Activated T-helper 17 cell treated with anti-CD3 and anti-CD28 coated beads, Interleukin-2, amount 50 U/mL, for 72 hours (primary cell): ENCODE results near the gene CACNA1I. TPM values are rescaled to one million over a fixed set of nuclear protein-coding genes. Genes with fewer than 3 reads are reported as not detected.
A peak's percentile ranks its signal among the peaks of the same experiment; 100 is the strongest.

Experiments used
- ATAC-seq: fragments of 150-1000 bp; cut with Tn5 transposase; replicated peaks from 2 replicates; pipeline ENCODE4 v1.10.0; 2021; ENCODE audit warnings: mild to moderate bottlenecking, moderate library complexity
- H3K27ac Mint-ChIP-seq: one replicate; pipeline ENCODE4 v1.8.0; 2022; ENCODE audit warnings: mixed read lengths
- H3K27me3 Mint-ChIP-seq: one replicate; pipeline ENCODE4 v1.8.0; 2022; ENCODE audit warnings: mixed read lengths
- H3K36me3 Mint-ChIP-seq: one replicate; pipeline ENCODE4 v1.8.0; 2022; ENCODE audit warnings: low read depth, mild to moderate bottlenecking, mixed read lengths
- H3K4me1 Mint-ChIP-seq: one replicate; pipeline ENCODE4 v1.8.0; 2022; ENCODE audit warnings: mixed read lengths
- H3K4me3 Mint-ChIP-seq: one replicate; pipeline ENCODE4 v1.8.0; 2022; ENCODE audit warnings: mild to moderate bottlenecking, mixed read lengths
- H3K9me3 Mint-ChIP-seq: one replicate; pipeline ENCODE4 v1.8.0; 2022; ENCODE audit warnings: mixed read lengths
- total RNA-seq, 2 donors: library from RNA; stranded (reverse); gene quantifications; one replicate each; pipeline ENCODE4 v1.2.3, GENCODE V29; 2022

Gene CACNA1I
- total RNA-seq, 2 donors from 2014 or later = 0.84 to 5.3 TPM

GRCh38 chr22:39693943-39694500 is 123.5 kb downstream of the CACNA1I start:
- Mint-ChIP-seq H3K9me3 (no peaks in the 10 kb centered on the region), H3K27me3 (no peaks in the 10 kb centered on the region), H3K4me3 (no peak overlapping the region), H3K4me1 (no peaks in the 10 kb centered on the region), H3K27ac (no peak overlapping the region), H3K36me3 (no peaks in the 10 kb centered on the region)
- no peak for ATAC-seq

- Mint-ChIP-seq H3K27me3 (no peaks in the 10 kb centered on the region), H3K36me3 (no peaks in the 10 kb centered on the region), H3K9me3 (no peaks in the 10 kb centered on the region), H3K27ac (no peak overlapping the region), H3K4me3 (no peak overlapping the region), H3K4me1 (no peaks in the 10 kb centered on the region)
- ATAC-seq = no peak
These were observed 127.4 kb downstream of the CACNA1I start for GRCh38 chr22:39697790-39698430.

GRCh38 chr22:39699631-39700360 is 129.2 kb downstream of the CACNA1I start:
- no peak overlapping the region for H3K27ac Mint-ChIP-seq
- H3K36me3 Mint-ChIP-seq = no peaks in the 10 kb centered on the region
- no peaks in the 10 kb centered on the region for H3K9me3 Mint-ChIP-seq
- H3K4me3 Mint-ChIP-seq = no peak overlapping the region
- ATAC-seq = no peak
- H3K27me3 Mint-ChIP-seq = no peaks in the 10 kb centered on the region
- no peaks in the 10 kb centered on the region for H3K4me1 Mint-ChIP-seq

GRCh38 chr22:39700565-39700964 is 130.0 kb downstream of the CACNA1I start:
- H3K27ac Mint-ChIP-seq = no peak overlapping the region
- H3K4me1 Mint-ChIP-seq = no peaks in the 10 kb centered on the region
- H3K9me3 Mint-ChIP-seq = no peaks in the 10 kb centered on the region
- H3K4me3 Mint-ChIP-seq = no peak overlapping the region
- H3K27me3 Mint-ChIP-seq = no peaks in the 10 kb centered on the region
- no peak for ATAC-seq
- H3K36me3 Mint-ChIP-seq = no peaks in the 10 kb centered on the region

GRCh38 chr22:39703091-39703490 is 132.5 kb downstream of the CACNA1I start:
- Mint-ChIP-seq H3K4me3 (no peak overlapping the region), H3K27me3 (no peaks in the 10 kb centered on the region), H3K36me3 (no peaks in the 10 kb centered on the region), H3K4me1 (no peaks in the 10 kb centered on the region), H3K9me3 (no peaks in the 10 kb centered on the region), H3K27ac (no peak overlapping the region)
- no peak for ATAC-seq

- H3K36me3 Mint-ChIP-seq = no peaks in the 10 kb centered on the region
- no peaks in the 10 kb centered on the region for H3K4me1 Mint-ChIP-seq
- H3K4me3 Mint-ChIP-seq = no peak overlapping the region
- no peak for ATAC-seq
- no peaks in the 10 kb centered on the region for H3K9me3 Mint-ChIP-seq
- no peak overlapping the region for H3K27ac Mint-ChIP-seq
- no peaks in the 10 kb centered on the region for H3K27me3 Mint-ChIP-seq
These were observed 133.5 kb downstream of the CACNA1I start for GRCh38 chr22:39703928-39704639.

GRCh38 chr22:39705386-39705785 is 134.8 kb downstream of the CACNA1I start:
- Mint-ChIP-seq H3K27me3 (no peaks in the 10 kb centered on the region), H3K36me3 (no peaks in the 10 kb centered on the region), H3K4me1 (no peaks in the 10 kb centered on the region), H3K4me3 (no peak overlapping the region), H3K9me3 (no peaks in the 10 kb centered on the region), H3K27ac (no peak overlapping the region)
- no peak for ATAC-seq

- no peak overlapping the region for H3K4me3 Mint-ChIP-seq
- ATAC-seq = no peak
- no peak overlapping the region for H3K27ac Mint-ChIP-seq
- H3K36me3 Mint-ChIP-seq = no peaks in the 10 kb centered on the region
- no peaks in the 10 kb centered on the region for H3K4me1 Mint-ChIP-seq
- H3K9me3 Mint-ChIP-seq = no peaks in the 10 kb centered on the region
- H3K27me3 Mint-ChIP-seq = no peaks in the 10 kb centered on the region
These were observed 136.0 kb downstream of the CACNA1I start for GRCh38 chr22:39706376-39707140.

- H3K4me1 Mint-ChIP-seq = no peaks in the 10 kb centered on the region
These were observed 136.8 kb downstream of the CACNA1I start for GRCh38 chr22:39707351-39707750.

GRCh38 chr22:39707816-39708215 is 137.3 kb downstream of the CACNA1I start:
- ATAC-seq = no peak
- H3K4me3 Mint-ChIP-seq = no peak overlapping the region
- H3K27me3 Mint-ChIP-seq = no peaks in the 10 kb centered on the region
- H3K36me3 Mint-ChIP-seq = no peaks in the 10 kb centered on the region
- H3K27ac Mint-ChIP-seq = no peak overlapping the region
- no peaks in the 10 kb centered on the region for H3K9me3 Mint-ChIP-seq
- no peaks in the 10 kb centered on the region for H3K4me1 Mint-ChIP-seq

More at GRCh38 chr22:39707351-39707750, 136.8 kb downstream of the CACNA1I start:
- no peak overlapping the region for H3K27ac Mint-ChIP-seq
- no peaks in the 10 kb centered on the region for H3K27me3 Mint-ChIP-seq
- no peak for ATAC-seq
- H3K4me3 Mint-ChIP-seq = no peak overlapping the region
- no peaks in the 10 kb centered on the region for H3K9me3 Mint-ChIP-seq
- H3K36me3 Mint-ChIP-seq = no peaks in the 10 kb centered on the region

GRCh38 chr22:39710380-39711150 is 140.0 kb downstream of the CACNA1I start:
- ATAC-seq = no peak
- no peaks in the 10 kb centered on the region for H3K4me1 Mint-ChIP-seq
- no peak overlapping the region for H3K27ac Mint-ChIP-seq
- H3K27me3 Mint-ChIP-seq = no peaks in the 10 kb centered on the region
- no peaks in the 10 kb centered on the region for H3K9me3 Mint-ChIP-seq
- H3K4me3 Mint-ChIP-seq = no peak overlapping the region
- no peaks in the 10 kb centered on the region for H3K36me3 Mint-ChIP-seq

- no peak for ATAC-seq
- Mint-ChIP-seq H3K4me1 (no peaks in the 10 kb centered on the region), H3K9me3 (no peaks in the 10 kb centered on the region), H3K36me3 (no peaks in the 10 kb centered on the region), H3K27ac (no peak overlapping the region), H3K27me3 (no peaks in the 10 kb centered on the region), H3K4me3 (no peak overlapping the region)
These were observed 141.5 kb downstream of the CACNA1I start for GRCh38 chr22:39712081-39712480.

GRCh38 chr22:39712751-39713525 is 142.4 kb downstream of the CACNA1I start:
- H3K36me3 Mint-ChIP-seq = no peaks in the 10 kb centered on the region
- peak overlapping the region; percentile 32 for H3K27ac Mint-ChIP-seq
- no peaks in the 10 kb centered on the region for H3K27me3 Mint-ChIP-seq
- no peaks in the 10 kb centered on the region for H3K4me1 Mint-ChIP-seq
- no peak overlapping the region for H3K4me3 Mint-ChIP-seq
- ATAC-seq = no peak
- H3K9me3 Mint-ChIP-seq = no peaks in the 10 kb centered on the region
